Subcutaneous abdominal adipose tissue (tissue), 5 donors: Measurements from ENCODE around the gene UPK3B.
"Not testable (repeated sequence)": the region's sequence is repeated elsewhere in the genome, so short reads cannot be mapped to it uniquely, and the experiment has no call there.

ENCODE experiments used
- H3K27ac ChIP-seq: one replicate; pipeline ENCODE4 v1.7.0; 2013; ENCODE audit warnings: low read depth, mild to moderate bottlenecking, inconsistent platforms, low read length, moderate library complexity
- H3K27me3 ChIP-seq, 5 donors: one replicate each; pipeline ENCODE4 v1.7.0; 2013; ENCODE audit warnings: low read length in 5 of 5, inconsistent platforms in 1 of 5; ENCODE audit not compliant: control insufficient read depth in 5 of 5, insufficient read depth in 4 of 5
- H3K36me3 ChIP-seq, 5 donors: one replicate each; pipeline ENCODE4 v1.7.0; 2013; ENCODE audit warnings: low read length in 5 of 5; ENCODE audit not compliant: control insufficient read depth in 5 of 5, insufficient read depth in 5 of 5
- H3K4me1 ChIP-seq, 5 donors: one replicate each; pipeline ENCODE4 v1.7.0; 2013; ENCODE audit warnings: low read length in 5 of 5, mild to moderate bottlenecking in 3 of 5, moderate library complexity in 1 of 5; ENCODE audit not compliant: control insufficient read depth in 5 of 5, insufficient read depth in 5 of 5
- H3K4me3 ChIP-seq, 5 donors: one replicate each; pipeline ENCODE4 v1.7.0; 2013; ENCODE audit warnings: low read length in 5 of 5, low read depth in 1 of 5
- H3K9ac ChIP-seq, 5 donors: one replicate each; pipeline ENCODE4 v1.7.0; 2013; ENCODE audit warnings: low read length in 5 of 5, mild to moderate bottlenecking in 4 of 5, moderate library complexity in 3 of 5
- H3K9me3 ChIP-seq, 5 donors: one replicate each; pipeline ENCODE4 v1.7.0; 2013; ENCODE audit warnings: low read length in 5 of 5; ENCODE audit not compliant: control insufficient read depth in 5 of 5
- donor health status: healthy.
- donor health status: healthy.
- donor health status: healthy.
- donor health status: healthy.
- donor health status: healthy.

Gene UPK3B

DNA sequence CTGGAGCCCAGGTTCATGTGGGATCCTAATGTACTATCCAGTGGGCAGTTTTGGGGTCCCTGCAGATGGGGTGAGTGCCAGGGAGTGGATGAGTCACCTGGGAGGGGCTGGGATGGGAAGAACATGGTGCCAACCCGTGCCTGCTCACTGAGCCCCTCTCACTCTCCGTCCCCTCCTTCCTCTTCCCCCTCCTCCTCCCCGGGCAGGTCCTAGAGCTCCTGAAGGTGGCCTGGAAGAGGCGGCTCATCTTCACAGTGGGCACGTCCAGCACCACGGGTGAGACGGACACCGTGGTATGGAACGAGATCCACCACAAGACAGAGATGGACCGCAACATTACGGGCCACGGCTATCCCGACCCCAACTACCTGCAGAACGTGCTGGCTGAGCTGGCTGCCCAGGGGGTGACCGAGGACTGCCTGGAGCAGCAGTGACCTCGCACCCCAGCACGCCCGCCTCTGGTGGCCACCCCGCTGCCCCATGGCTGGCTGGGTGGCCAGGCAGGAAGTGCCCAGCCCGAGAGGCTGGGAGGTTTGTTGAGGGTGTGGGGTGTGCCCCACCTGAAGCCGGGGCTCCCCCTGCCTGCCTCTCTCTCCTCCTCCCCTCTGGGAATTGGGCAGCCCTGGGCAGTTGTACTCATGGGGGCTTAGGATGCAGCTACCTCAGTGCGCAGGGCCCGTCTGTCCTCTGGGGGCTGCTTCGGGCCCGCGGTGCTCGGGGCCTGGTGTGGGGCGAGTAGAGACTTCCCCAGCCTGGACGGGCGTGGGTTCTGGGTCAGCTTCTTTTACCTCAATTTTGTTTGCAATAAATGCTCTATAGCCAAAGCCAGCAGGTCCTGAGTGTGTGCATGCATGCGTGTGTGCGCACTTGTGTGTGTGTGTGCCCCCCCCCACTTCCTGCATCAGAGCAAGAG is 4.9 kb upstream of the UPK3B start:
- peaks cover 0 to 2% (median 0%) of the 10 kb centered on the region in 5 donors for H3K9me3 ChIP-seq
- peaks cover 0 to 8% (median 5%) of the 10 kb centered on the region in 5 donors for H3K4me1 ChIP-seq
- H3K36me3 ChIP-seq, result peaks cover 0 to 50% (median 26%) of the 10 kb centered on the region in 5 donors
- no peak overlapping the region for H3K27ac ChIP-seq
- H3K27me3 ChIP-seq, result no peaks in the 10 kb centered on the region
- H3K4me3 ChIP-seq, result no peak overlapping the region
- H3K9ac ChIP-seq, result no peak overlapping the region

DNA sequence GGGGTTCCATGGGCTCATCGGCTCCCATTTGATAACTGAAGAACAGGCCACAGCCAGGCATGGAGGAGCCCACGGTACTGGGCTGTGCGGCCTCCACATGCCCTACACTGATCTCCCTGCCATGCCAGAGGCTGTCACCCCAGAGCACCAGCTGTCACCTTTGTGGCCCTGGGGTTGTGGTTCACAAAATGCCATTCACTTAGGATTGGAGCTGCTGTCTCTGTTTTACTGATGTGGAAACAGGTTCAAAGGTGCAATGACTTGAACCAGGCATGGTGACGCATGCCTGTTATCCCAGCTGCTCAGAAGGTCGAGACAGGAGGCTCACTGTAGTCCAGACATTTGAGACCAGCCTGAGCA is 4.3 kb upstream of the UPK3B start:
- no peak overlapping the region for H3K4me3 ChIP-seq
- H3K36me3 ChIP-seq, result peaks cover 0 to 47% (median 23%) of the 10 kb centered on the region in 5 donors
- H3K9me3 ChIP-seq, result peaks cover 0 to 2% (median 0%) of the 10 kb centered on the region in 5 donors
- no peak overlapping the region for H3K27ac ChIP-seq
- no peak overlapping the region for H3K9ac ChIP-seq
- no peaks in the 10 kb centered on the region for H3K27me3 ChIP-seq
- peaks cover 0 to 8% (median 5%) of the 10 kb centered on the region in 5 donors for H3K4me1 ChIP-seq

DNA sequence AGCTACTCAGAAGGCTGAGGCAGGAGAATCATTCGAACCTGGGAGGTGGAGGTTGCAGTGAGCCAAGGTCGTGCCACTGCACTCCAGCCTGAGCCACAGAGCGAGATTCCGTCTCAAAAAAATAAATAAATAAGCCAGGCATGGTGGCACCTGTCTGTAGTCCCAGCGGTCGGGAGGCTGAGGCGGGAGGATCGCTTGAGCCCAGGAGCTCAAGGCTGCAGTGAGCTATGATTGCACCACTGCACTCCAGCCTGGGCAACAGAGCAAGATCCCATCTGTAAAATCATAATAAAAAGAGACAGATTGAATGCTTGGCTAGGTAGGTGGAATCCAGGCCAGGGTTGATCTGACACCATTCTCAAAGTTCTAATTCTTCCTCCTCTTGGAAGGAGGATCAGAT is 3.7 kb upstream of the UPK3B start:
- not testable (repeated sequence) for H3K27me3 ChIP-seq, H3K27ac ChIP-seq, H3K4me1 ChIP-seq, H3K9ac ChIP-seq, H3K4me3 ChIP-seq, H3K9me3 ChIP-seq
- peaks cover 0 to 41% (median 21%) of the 10 kb centered on the region in 5 donors for H3K36me3 ChIP-seq

DNA sequence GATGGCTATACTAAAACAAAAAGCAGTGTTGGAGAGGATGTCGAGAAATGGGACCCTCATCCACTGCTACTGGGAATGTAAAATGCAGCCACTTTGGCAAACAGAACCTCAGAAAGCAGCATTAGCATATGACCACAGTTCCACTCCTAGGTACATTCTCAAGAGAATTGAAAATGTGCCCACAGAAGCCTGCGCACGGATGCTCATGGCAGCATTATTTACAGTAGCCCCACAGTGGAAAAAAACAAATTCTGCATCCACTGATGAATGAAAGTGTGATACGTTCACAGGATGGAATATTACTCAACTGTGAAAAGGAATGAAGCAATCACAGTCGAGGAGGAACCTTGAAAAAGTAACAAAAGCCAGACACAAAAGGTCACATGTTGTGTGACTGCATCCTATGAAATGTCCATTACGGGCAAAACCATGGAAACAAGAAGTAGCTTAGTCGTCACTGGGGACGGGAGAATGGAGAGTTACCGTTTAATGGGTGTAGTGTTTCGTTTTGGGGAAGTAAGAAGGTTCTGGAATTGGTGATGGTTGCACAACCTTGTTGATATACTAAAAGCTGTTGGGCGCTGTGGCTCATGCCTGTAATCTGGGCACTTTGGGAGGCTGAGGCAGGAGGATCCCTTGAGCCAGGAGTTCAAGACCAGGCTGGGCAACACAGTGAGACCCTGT is 2.5 kb upstream of the UPK3B start:
- Histone ChIP-seq H3K27ac (no peak overlapping the region), H3K4me3 (no peak overlapping the region), H3K4me1 (peaks cover 0 to 13% (median 11%) of the 10 kb centered on the region in 5 donors), H3K27me3 (no peaks in the 10 kb centered on the region), H3K36me3 (peaks cover 0 to 30% (median 15%) of the 10 kb centered on the region in 5 donors), H3K9me3 (peaks cover 0 to 2% (median 0%) of the 10 kb centered on the region in 5 donors), H3K9ac (no peak overlapping the region)

DNA sequence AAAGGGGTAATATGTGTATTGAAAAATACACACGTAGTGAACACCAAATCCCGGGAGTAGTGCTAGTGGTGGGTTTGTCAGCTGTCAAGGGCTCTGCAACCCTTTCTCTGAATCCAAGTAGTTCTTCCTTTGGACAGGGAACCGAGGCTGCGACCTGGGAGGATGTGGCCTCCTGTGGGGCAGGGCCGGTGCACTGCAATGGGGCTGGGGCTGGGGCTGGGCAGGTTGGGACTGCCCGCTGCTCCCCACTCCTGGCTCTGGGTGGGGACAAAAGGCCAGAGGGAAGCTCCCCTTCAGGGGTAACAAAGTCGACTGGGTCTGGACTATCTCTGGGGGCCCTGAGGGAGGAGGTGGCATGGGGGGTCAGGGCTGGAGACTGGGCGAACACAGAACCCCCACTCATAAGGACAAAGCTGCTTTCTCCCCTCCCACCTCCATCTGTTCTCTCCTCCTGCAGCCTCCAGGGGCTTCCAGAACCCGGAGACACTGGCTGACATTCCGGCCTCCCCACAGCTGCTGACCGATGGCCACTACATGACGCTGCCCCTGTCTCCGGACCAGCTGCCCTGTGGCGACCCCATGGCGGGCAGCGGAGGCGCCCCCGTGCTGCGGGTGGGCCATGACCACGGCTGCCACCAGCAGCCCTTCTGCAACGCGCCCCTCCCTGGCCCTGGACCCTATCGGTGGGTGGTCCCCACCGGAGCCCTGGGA is 1.0 kb downstream of the UPK3B start:
- H3K4me1 ChIP-seq, result peaks cover 0 to 23% (median 20%) of the 10 kb centered on the region in 5 donors
- H3K36me3 ChIP-seq, H3K9ac ChIP-seq, H3K27me3 ChIP-seq, H3K27ac ChIP-seq, H3K4me3 ChIP-seq, H3K9me3 ChIP-seq: not testable (repeated sequence)

DNA sequence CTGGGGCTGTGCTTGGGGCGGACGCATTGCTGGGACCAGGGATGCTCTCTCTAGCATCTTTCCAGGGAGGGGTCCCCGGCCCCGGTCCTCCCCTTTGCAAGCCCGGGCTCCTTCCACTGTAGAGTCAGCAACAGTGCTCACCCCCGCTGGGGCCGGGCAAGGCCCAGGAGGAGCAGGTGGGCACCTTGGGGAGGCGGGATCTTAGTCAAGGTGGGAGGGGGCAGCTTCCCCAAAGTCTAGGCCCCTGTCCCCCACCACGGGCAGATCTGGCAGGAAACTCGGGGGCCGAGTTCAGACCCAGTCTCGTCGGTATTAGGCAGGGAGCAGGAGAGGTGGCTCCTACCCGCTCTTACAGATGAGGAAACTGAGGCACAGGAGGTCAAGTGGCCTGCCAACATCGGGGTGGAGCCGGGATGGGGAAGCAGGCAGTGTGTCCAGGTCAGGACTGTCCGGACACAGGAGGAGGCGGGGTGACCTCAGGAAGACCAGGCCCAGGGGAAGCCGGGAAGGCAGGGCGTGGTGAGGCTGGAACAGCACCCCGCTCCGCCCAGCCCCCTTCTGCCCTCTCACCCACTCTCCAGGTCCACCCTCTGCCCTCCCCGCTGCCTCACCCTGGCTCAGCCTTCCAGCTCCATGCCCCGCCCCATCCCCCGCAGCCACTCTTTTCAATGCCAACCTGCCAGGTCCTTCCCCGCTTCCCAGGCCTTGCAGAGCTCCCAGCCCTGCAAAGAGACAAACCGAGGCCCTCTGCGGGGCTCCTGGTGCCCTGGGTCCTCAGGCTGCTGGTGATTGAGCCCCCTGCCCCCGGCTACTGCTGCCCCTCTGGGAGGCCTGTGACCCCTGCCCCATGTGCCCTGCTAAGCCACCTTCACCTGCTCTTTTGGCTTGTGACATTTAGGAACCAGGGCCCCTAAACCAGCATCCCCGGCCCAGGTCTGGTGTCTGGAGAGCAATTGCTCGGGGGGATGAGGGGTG is 1.8 kb downstream of the UPK3B start:
- not testable (repeated sequence) for H3K9ac ChIP-seq

DNA sequence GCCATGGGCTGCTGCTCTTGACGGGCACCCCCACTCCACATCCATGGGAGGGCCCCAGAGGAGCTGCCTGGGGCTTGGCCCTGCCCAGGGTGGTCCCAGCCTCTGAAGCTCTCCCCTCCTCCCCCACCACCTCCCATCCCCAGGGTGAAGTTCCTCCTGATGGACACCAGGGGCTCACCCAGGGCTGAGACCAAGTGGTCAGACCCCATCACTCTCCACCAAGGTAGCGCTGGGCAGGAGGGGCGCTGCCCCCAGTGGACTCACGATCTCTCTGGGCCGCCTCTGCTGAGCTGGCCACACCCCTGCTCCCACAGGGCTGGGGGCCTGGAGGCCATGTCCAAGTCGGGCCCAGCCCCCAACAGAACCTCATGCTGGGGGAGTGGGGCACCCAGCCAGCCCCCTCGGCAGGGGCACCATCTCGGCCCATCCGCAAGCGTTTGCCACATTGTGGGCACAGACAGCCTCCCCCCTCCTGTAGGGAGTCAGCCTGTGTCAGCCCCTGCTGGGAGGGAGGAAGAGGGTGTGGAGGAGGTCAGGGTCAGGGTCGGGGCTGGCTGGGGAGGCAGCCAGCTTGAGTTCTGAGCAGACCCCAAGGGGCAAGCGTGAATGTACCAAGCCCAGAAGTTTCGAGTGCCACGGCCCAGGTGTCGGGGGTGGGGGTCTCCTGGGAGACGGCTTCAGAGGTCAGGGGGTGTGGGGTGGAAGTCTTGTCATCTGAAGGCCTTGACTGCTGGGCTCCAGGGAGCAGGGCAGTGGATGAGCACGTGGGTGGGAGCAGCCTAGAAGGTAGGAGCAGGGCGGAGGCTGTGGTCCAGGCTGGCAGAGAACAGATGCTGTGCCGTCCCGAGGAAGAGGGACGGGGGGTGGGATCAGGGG is 2.8 kb downstream of the UPK3B start:
- peak overlapping the region; percentile 10 for H3K27ac ChIP-seq
- H3K36me3 ChIP-seq, result no peaks in the 10 kb centered on the region
- peaks cover 0 to 23% (median 20%) of the 10 kb centered on the region in 5 donors for H3K4me1 ChIP-seq
- peak overlapping the region in 2 of 5 donors; percentile 11 to 56 for H3K9ac ChIP-seq
- no peaks in the 10 kb centered on the region for H3K27me3 ChIP-seq
- H3K4me3 ChIP-seq, result peak overlapping the region in 1 of 5 donors; percentile 7
- no peaks in the 10 kb centered on the region for H3K9me3 ChIP-seq

More for the DNA sequence above, 1.8 kb downstream of the UPK3B start:
- Histone ChIP-seq H3K4me1 (peaks cover 0 to 23% (median 20%) of the 10 kb centered on the region in 5 donors), H3K27ac (peak overlapping the region; percentile 10)
- not testable (repeated sequence) for H3K36me3 ChIP-seq, H3K9me3 ChIP-seq, H3K27me3 ChIP-seq, H3K4me3 ChIP-seq

DNA sequence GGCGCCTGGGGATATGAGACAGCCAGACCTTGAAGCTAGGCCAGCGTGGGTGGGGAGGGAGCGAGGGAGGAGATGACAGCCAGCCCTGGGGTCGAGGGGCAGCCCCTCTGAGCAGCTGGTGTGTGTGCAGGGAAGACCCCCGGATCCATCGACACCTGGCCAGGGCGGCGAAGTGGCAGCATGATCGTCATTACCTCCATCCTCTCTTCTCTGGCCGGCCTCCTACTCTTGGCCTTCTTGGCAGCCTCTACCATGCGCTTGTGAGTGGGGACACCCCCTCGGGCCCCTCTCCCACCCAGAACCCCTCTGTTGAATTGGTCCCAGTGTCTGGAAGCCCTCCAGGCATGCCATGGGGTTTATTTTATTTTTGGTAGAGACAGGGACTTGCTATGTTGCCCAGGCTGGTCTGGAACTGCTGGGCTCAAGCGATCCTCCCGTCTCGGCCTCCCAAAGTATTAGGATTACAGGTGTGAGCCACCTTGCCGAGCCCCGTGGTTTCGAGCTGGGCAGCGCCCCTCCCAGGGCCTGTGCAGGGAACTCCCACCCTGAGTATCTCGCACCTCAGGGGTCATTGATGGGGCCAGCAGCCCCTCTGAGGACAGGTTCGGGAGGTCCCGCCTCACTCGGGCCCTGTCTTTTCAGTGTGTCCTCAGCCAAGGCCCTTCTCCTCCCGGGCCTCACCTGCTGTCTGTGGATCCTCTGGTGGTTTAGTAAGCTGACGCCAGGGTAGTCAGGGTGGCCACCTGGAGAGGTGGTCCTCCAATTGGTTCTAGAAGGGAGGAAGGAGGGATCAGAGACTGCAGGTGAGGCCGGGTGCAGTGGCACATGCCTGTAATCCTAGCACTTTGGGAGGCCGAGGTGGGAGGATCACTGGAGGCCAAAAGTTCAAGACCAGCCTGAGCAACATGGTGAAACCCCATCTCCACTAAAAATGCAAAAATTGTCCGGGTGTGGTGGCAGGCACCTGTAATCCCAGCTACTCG is 3.8 kb downstream of the UPK3B start:
- no peak overlapping the region for H3K9ac ChIP-seq

More for the DNA sequence above, 3.8 kb downstream of the UPK3B start:
- Histone ChIP-seq H3K27ac (no peak overlapping the region), H3K27me3 (no peaks in the 10 kb centered on the region), H3K4me1 (peaks cover 0 to 23% (median 20%) of the 10 kb centered on the region in 5 donors), H3K4me3 (no peak overlapping the region), H3K9me3 (no peaks in the 10 kb centered on the region), H3K36me3 (no peaks in the 10 kb centered on the region)
